Measurements from ENCODE around the gene SREK1. TPM values are rescaled to one million over a fixed set of nuclear protein-coding genes. Genes with fewer than 3 reads are reported as not detected.

SREK1 gene, protein sequence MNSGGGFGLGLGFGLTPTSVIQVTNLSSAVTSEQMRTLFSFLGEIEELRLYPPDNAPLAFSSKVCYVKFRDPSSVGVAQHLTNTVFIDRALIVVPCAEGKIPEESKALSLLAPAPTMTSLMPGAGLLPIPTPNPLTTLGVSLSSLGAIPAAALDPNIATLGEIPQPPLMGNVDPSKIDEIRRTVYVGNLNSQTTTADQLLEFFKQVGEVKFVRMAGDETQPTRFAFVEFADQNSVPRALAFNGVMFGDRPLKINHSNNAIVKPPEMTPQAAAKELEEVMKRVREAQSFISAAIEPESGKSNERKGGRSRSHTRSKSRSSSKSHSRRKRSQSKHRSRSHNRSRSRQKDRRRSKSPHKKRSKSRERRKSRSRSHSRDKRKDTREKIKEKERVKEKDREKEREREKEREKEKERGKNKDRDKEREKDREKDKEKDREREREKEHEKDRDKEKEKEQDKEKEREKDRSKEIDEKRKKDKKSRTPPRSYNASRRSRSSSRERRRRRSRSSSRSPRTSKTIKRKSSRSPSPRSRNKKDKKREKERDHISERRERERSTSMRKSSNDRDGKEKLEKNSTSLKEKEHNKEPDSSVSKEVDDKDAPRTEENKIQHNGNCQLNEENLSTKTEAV
- polyA plus RNA-seq = 17.9 to 47.5 TPM (median 42.9 TPM) in 3 replicates
- polyA plus RNA-seq (2011; ENCODE audit: low read depth) = 67.6 TPM
- 6.0 and 10.7 TPM in 2 replicates for polyA plus RNA-seq (2011; cell fraction: cytosol; rRNA removed)
- 66.5 and 102 TPM in 2 replicates for polyA plus RNA-seq (2011; cell fraction: nucleus; rRNA removed)
- 25.4 and 27.9 TPM in 2 replicates for polyA plus RNA-seq (2012; ENCODE audit: low replicate concordance)
- 26.2 to 75.6 TPM (median 48.8 TPM) in 3 replicates for polyA minus RNA-seq
- 11.9 TPM for polyA minus RNA-seq (2011; cell fraction: cytosol; rRNA and poly(A)+ RNA removed)
- 129 and 160 TPM in 2 replicates for polyA minus RNA-seq (2011; cell fraction: nucleus; rRNA and poly(A)+ RNA removed)

DNA sequence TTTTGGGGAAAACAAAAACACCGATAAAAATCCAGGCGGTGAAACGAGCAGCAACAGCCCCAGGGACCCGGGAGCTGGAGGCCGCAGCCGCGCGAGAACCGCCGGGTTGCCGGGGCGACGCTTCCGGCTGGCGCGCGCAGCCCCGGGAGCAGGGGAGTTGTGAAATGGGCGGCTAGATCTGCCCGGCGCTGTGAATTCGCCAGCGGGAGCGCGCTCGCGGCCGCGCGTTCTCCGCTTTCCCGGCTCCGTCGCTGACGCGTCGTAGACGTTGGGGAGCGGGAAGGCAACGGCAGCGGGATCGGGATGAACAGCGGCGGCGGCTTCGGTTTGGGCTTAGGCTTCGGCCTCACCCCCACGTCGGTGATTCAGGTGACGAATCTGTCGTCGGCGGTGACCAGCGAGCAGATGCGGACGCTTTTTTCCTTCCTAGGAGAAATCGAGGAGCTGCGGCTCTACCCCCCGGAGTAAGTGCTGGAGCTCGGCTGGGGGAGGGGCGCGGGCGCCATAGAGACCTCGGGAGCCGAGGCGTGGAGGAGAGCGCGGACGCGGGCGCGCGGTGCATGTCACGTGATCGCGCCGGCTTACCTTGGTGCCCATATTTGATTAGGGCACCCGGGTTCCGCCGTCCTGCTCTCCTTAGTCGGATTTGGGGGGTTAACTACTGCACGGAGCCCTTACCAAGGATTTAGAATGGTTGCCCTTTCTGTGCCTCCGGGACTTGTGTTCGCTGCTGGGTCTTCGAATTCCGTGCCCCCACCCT lies at the start of gene SREK1:
Gene SREK1, plus strand, starts transcription at position 227 of the 760 bp plus-strand sequence. Its CDS starts 77 bp downstream, at position 304.
- Histone ChIP-seq H3K27me3 (ENCODE audit: control insufficient read depth, extremely low read depth, insufficient read depth, low read length) (no peaks in the 10 kb centered on the region), H3K9ac (ENCODE audit: control insufficient read depth, extremely low read depth, insufficient read depth, low read length) (peak within 1 kb of the TSS; percentile 99), H4K20me1 (ENCODE audit: control insufficient read depth, extremely low read depth, insufficient read depth, low read length) (no peaks in the 10 kb centered on the region), H2AFZ (ENCODE audit: control insufficient read depth, low read length) (peak within 1 kb of the TSS; percentile 96), H3K79me2 (ENCODE audit: control insufficient read depth, insufficient read depth, low read length) (peaks cover 46% of the 10 kb centered on the region), H3K36me3 (ENCODE audit: control insufficient read depth in 2 of 2, extremely low read depth in 1 of 2, insufficient read depth in 2 of 2, low read length in 2 of 2) (no peaks in the 10 kb centered on the region), H3K4me2 (ENCODE audit: control insufficient read depth, extremely low read depth, insufficient read depth, low read depth, low read length) (peak within 1 kb of the TSS; percentile 98), H3K9me3 (ENCODE audit: control insufficient read depth, low read depth, low read length) (no peaks in the 10 kb centered on the region), H3K9me1 (ENCODE audit: control insufficient read depth, extremely low read depth, insufficient read depth, low read length) (no peaks in the 10 kb centered on the region), H3K4me3 (ENCODE audit: control insufficient read depth in 2 of 3, extremely low read depth in 1 of 3, insufficient read depth in 2 of 3, low read depth in 1 of 3, low read length in 3 of 3) (peak within 1 kb of the TSS; percentile 73 to 97 (median 96)), H3K4me1 (ENCODE audit: control insufficient read depth, extremely low read depth, insufficient read depth, low read length) (peaks cover 10% of the 10 kb centered on the region), H3K27ac (ENCODE audit: control insufficient read depth, insufficient read depth, low read length) (peak within 1 kb of the TSS; percentile 98)
- peak; percentile 30 for DNase-seq (ENCODE audit: low read depth, low spot score)
- no peak for TF ChIP-seq EZH2 (IDR thresholded peaks at IDR 0.05; ENCODE audit: low read length)
- TF ChIP-seq, protein P1, sequence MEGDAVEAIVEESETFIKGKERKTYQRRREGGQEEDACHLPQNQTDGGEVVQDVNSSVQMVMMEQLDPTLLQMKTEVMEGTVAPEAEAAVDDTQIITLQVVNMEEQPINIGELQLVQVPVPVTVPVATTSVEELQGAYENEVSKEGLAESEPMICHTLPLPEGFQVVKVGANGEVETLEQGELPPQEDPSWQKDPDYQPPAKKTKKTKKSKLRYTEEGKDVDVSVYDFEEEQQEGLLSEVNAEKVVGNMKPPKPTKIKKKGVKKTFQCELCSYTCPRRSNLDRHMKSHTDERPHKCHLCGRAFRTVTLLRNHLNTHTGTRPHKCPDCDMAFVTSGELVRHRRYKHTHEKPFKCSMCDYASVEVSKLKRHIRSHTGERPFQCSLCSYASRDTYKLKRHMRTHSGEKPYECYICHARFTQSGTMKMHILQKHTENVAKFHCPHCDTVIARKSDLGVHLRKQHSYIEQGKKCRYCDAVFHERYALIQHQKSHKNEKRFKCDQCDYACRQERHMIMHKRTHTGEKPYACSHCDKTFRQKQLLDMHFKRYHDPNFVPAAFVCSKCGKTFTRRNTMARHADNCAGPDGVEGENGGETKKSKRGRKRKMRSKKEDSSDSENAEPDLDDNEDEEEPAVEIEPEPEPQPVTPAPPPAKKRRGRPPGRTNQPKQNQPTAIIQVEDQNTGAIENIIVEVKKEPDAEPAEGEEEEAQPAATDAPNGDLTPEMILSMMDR (optimal IDR thresholded peaks at IDR 0.05 in 1 of 3, IDR thresholded peaks at IDR 0.05 in 1 of 3, conservative IDR thresholded peaks at IDR 0.05 in 1 of 3; ENCODE audit: extremely low read depth in 1 of 3, insufficient read depth in 2 of 3, low read length in 3 of 3) = no peak
- no peak for FAIRE-seq
- dilution Hi-C loops (cut with MboI; ENCODE audit: extremely low pct_ligation_motif_present, low sequenced_read_pairs) = no loop called here

DNA sequence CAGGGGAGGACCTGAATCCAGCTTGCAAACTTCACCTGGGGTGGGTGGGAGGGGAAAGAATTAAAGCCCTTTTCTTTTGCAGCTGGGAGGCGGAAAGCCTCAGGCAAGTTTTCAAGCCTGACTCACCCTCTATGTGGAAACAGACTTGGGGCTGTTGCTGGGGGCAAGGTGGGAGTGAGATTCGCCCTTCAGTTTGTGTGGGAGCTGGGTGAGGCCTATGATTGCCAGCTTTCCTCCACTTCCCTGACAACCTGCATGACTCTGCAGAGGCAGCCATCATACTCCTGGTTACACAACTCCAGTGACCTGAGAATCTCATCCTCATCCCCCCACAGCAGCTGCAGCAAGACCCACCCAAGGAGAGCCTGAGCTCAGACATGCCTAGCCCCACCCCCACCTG lies 43.2 kb upstream of the SREK1 start:
- dilution Hi-C loops (cut with MboI; ENCODE audit: extremely low pct_ligation_motif_present, low sequenced_read_pairs) = no loop called here
- FAIRE-seq = no peak

More for the DNA sequence above, 43.2 kb upstream of the SREK1 start:
- H3K4me2 ChIP-seq (ENCODE audit: control insufficient read depth, extremely low read depth, insufficient read depth, low read depth, low read length) = no peak overlapping the region
- H3K27ac ChIP-seq (ENCODE audit: control insufficient read depth, insufficient read depth, low read length) = no peak overlapping the region
- peaks cover 4% of the 10 kb centered on the region for H3K9me3 ChIP-seq (ENCODE audit: control insufficient read depth, low read depth, low read length)
- no peaks in the 10 kb centered on the region for H4K20me1 ChIP-seq (ENCODE audit: control insufficient read depth, extremely low read depth, insufficient read depth, low read length)
- no peaks in the 10 kb centered on the region for H3K79me2 ChIP-seq (ENCODE audit: control insufficient read depth, insufficient read depth, low read length)
- H3K4me1 ChIP-seq (ENCODE audit: control insufficient read depth, extremely low read depth, insufficient read depth, low read length) = no peaks in the 10 kb centered on the region
- DNase-seq (ENCODE audit: low read depth, low spot score) = no peak
- no peaks in the 10 kb centered on the region for H3K27me3 ChIP-seq (ENCODE audit: control insufficient read depth, extremely low read depth, insufficient read depth, low read length)
- no peak overlapping the region for H2AFZ ChIP-seq (ENCODE audit: control insufficient read depth, low read length)
- H3K36me3 ChIP-seq (ENCODE audit: control insufficient read depth in 2 of 2, extremely low read depth in 1 of 2, insufficient read depth in 2 of 2, low read length in 2 of 2) = no peaks in the 10 kb centered on the region
- H3K4me3 ChIP-seq (ENCODE audit: control insufficient read depth in 2 of 3, extremely low read depth in 1 of 3, insufficient read depth in 2 of 3, low read depth in 1 of 3, low read length in 3 of 3) = no peak overlapping the region
- H3K9me1 ChIP-seq (ENCODE audit: control insufficient read depth, extremely low read depth, insufficient read depth, low read length) = no peaks in the 10 kb centered on the region
- H3K9ac ChIP-seq (ENCODE audit: control insufficient read depth, extremely low read depth, insufficient read depth, low read length) = no peak overlapping the region
- no peak for TF ChIP-seq EZH2 (IDR thresholded peaks at IDR 0.05; ENCODE audit: low read length)
- TF ChIP-seq, protein P1 (optimal IDR thresholded peaks at IDR 0.05 in 1 of 3, IDR thresholded peaks at IDR 0.05 in 1 of 3, conservative IDR thresholded peaks at IDR 0.05 in 1 of 3; ENCODE audit: extremely low read depth in 1 of 3, insufficient read depth in 2 of 3, low read length in 3 of 3) = no peak

All from keratinocyte (primary cell).